ENCODE results near the gene ARRB1.

DNA sequence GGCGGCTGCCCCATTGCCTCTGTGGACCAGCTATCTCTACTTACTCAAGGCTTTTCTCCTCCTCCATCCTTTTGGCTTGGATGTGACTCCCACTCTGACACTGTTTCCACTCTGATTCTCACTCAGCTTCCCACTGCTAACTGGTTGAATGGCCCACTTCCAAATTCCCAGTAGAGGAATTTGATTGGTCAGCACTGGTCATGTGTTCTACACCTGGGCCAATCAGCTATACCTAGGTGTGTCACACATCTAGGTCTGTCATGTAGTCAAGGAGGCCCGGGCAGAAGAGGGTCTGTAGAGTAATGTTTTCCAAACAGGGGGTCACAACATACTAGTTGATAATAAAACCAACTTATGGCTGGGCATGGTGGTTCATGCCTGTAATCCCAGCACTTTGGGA, 57.6 kb downstream of the ARRB1 start:
- TF ChIP-seq, protein P1, sequence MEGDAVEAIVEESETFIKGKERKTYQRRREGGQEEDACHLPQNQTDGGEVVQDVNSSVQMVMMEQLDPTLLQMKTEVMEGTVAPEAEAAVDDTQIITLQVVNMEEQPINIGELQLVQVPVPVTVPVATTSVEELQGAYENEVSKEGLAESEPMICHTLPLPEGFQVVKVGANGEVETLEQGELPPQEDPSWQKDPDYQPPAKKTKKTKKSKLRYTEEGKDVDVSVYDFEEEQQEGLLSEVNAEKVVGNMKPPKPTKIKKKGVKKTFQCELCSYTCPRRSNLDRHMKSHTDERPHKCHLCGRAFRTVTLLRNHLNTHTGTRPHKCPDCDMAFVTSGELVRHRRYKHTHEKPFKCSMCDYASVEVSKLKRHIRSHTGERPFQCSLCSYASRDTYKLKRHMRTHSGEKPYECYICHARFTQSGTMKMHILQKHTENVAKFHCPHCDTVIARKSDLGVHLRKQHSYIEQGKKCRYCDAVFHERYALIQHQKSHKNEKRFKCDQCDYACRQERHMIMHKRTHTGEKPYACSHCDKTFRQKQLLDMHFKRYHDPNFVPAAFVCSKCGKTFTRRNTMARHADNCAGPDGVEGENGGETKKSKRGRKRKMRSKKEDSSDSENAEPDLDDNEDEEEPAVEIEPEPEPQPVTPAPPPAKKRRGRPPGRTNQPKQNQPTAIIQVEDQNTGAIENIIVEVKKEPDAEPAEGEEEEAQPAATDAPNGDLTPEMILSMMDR (IDR thresholded peaks at IDR 0.05): no peak
- no peak for TF ChIP-seq POLR2A (IDR thresholded peaks at IDR 0.05)

All from thyroid gland (tissue), 4 donors.